HL-60/S4 treated with phorbol 12-myristate 13-acetate at 8.2 ng/mL for 4 days and 3 days (cell line): ENCODE data around the gene SLC25A21.
"Not testable (repeated sequence)": the region's sequence is repeated elsewhere in the genome, so short reads cannot be mapped to it uniquely, and the experiment has no call there.

ENCODE experiments used
- in situ Hi-C: fragments of 300-500 bp; cut with MboI; formaldehyde crosslinking; loops from 2 replicates; pipeline ENCODE4 v1.15.0; 2022; ENCODE audit warnings: low sequenced_read_pairs

The SLC25A21 gene

DNA sequence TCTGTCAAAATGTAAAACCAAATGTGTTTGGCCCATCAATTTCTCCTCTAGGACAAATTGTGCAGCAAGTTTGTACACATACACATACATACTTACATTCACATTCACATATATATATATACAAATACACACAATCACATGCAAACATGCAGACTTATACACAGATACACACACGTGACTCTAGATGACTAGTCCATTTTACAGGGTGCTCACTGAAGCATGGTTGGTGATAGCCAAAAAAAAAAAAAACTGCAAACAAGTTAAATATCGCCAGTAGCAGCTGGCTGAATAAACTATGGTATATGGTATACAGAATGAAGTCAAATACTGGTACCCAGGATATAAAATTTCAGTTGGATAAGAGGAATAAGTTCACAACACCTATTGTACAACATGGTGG lies 77.9 kb downstream of the SLC25A21 start:
- in situ Hi-C loops = no loop called here

DNA sequence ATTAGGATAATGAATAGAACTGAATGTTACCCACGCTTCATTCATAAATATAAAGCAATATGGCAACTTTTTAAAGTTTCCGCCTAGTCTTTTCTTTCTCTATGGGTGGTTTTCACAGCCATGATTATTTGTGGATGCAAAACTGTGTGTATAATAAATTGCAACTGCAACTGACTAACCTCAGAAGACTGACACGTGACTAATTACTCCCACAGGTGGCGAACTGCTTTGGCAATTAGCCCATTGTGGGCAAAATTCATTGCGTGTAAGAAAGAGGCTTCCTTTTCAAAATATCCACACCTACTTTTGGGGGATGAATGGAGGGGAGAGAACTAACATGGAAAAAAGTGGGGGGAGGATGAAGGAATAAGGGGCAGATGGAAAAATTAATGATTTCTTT lies 79.0 kb downstream of the SLC25A21 start:
- in situ Hi-C loops = no loop called here

DNA sequence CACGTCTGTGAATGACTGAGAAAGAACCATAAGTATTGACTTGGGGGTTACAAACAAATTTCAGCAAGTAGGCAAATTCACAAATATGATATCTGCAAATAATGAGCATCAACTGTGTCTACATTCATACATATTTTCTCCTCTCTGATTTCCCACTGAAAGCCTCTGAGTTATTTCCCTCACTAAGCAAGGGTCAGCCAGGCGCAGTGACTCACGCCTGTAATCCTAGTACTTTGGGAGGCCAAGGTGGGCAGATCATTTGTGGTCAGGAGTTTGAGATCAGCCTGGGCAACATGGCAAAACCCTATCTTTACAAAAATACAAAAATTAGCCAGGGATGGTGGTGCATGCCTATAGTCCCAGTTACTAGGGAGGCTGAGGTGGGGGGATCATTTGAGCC lies 80.8 kb downstream of the SLC25A21 start:
- in situ Hi-C loops = no loop called here

DNA sequence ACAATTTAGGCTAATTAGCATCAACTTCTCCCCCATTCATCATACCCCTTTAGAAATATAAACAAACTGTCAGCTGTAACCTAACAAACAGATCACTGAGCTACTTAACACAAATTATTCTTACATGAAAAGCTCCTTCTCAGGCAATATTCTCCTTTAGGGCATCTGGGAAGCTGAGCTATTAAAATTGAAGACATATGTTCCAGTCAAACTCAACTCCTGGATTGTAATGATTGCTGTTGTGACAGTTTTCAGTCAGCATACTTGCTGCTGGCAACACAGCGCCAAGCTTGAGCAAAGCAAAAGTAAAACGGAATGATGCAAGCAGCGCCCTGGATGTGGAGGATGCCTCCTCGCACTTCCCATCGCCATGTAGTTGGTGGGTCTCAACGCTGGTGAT lies 82.4 kb downstream of the SLC25A21 start:
- in situ Hi-C loops = no loop called here

DNA sequence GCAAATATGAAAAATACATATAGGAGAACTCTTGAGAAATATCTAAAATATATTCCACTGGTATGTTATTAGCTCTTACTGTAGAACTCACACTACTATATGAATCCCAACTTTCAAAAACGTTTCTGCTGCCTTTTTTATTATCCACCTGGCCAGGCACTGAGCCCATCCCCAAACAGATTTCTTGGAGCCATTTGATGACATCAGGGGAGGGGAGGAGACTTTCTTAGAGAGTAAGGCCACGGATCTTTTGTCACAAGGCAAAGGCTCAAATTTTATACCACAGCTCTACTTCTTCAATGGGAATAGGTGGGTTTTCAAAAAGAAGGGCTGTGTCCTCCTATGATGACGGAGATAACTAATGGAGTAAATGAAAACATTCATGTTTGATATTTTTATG lies 83.0 kb downstream of the SLC25A21 start:
- in situ Hi-C loops = no loop called here

DNA sequence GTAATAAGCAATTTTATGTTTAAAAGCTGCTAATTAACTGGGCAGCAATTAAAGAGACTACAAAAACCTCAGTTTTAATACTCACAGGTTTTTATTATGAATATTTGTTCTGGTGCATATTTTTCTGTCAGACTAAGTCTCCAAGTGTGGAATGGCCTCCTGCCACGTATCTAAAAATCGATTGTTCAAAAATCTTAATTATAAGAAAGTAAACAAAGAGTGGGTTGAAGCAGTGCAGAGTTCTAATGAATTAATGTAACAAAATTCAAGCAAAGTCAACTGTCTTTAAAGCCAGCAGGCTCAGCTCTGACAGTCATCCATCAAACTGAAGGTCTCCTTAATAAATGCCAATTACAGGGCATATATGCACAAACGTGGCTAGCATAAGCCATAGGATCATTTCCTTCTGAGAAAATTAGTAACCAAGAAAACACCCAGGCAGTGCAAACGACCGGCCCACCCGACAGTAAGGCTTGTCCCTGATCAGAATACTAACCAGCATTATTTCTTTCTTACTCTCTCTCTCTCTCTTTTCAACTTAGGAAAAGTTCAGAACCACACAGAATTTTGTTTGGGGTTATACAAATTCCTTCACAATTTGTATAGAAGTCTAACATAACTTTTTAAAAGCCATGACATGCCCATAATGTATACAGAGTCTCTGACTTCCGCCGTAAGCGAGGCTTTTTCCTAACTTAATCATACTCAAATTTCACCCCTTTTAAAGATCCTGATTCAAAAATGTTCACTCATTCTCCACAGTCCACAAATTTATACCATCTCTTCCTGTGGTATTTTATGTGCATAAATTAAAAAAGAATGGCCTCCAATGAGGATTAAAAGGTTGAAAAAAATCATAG lies 83.8 kb downstream of the SLC25A21 start:
- in situ Hi-C loops = no loop called here

DNA sequence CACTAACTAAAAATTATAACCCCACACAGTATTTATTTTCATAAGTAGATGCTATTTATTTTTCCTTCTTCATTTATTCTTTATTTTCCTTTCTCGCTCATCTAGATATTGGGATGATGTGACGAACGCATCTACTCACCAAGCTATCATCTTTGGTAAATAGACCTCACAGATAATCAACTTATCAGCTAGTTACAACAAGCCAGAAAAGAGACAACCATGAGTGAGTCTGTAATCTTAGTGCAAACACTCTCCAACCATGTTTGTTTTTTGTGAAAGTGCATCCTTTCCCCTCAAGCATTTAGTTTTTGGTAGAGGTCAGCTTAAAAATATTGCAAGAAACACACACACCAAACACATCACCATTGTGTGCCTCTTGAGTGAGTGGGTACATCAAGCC lies 84.9 kb downstream of the SLC25A21 start:
- in situ Hi-C loops = no loop called here

DNA sequence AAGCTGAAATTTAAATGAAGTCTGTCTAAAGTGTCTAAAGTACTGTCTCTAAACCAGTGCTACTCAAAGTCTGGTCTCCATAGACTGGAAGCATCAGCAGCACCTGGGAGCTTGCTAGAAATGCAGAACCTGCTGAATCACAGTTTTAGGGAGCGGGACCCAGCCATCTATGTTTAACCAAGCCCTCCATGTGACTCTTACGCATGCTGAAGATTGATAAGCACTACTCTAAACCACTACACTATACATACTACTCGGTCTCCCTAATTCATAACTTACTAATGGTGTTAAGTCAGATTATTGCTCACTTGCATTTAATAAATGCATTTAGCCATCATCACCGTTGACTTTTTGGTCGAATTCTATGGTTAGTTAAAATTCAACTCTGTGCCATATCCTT lies 88.8 kb downstream of the SLC25A21 start:
- in situ Hi-C loops = no loop called here

DNA sequence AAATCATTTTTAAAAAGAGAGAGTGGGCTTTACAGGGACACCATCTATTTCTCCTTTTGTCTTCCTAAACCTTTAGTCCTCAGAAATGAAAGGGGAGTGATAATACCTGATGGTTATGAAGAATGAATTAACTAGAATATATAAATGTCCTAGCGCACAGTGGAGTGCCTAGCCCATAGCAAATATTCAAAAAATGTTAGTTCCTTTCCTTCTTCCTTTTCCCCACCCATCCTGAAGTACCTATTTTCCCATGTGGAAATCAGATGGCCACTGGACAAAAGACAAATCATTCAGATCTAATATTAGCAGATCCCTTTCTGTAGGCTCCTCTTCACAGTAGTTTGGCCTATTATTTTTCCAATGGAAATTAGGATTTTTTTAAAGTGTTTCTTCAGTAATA lies 90.0 kb downstream of the SLC25A21 start:
- in situ Hi-C loops = no loop called here

DNA sequence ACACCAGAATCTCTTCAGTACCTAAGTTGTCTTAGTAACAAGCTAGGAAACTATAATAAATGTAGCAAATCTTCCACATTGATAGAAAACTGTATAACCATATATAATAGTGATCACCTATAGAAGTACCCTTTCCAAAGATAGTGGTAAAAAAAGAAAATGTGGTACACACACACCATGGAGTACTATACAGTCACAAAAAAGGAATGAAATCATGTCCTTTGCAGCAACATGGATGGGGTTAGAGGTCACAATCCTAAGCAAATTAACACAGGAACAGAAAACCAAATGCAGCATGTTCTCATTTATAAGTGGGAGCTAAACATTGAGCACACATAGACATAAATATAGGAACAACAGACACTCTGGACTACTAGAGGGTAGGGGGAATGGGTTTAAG lies 90.5 kb downstream of the SLC25A21 start:
- in situ Hi-C loops = no loop called here

DNA sequence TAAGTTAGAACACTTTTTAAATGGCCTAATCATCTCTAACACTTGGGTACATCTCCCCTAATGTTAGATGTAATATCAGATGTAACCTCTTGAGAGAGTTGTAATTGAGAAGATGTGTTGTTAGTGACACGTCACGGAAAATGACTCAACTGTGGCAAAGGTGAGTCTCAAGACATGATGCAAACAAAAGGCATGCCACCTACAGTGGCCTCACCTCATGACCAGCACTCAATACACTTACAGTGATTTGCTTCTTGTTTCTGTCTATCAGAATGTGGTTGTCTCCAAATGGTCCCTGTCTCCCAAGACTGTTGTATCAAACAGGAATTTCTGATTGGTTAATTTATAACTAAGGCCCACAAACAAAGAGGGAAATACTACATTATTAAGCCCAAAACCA lies 91.2 kb downstream of the SLC25A21 start:
- in situ Hi-C loops = no loop called here

DNA sequence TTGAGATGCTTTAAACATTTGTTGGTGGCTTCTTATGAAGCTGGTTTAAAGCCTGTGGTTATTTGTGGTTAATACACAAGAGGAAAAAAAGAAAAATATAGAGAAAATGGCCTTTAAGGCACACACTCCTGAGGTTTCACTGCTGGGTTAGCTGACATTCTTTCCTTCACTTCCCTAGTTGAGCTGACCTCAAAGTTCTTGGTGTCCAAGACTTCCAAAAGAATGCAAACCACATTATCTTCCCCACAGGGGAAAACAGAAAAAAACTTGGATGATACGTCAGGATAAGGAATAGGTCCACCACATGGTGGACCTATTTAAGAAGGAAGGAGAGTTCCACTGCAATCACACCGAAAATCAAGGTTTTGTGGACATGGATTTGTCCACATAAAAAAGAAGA lies 94.3 kb downstream of the SLC25A21 start:
- in situ Hi-C loops = no loop called here

DNA sequence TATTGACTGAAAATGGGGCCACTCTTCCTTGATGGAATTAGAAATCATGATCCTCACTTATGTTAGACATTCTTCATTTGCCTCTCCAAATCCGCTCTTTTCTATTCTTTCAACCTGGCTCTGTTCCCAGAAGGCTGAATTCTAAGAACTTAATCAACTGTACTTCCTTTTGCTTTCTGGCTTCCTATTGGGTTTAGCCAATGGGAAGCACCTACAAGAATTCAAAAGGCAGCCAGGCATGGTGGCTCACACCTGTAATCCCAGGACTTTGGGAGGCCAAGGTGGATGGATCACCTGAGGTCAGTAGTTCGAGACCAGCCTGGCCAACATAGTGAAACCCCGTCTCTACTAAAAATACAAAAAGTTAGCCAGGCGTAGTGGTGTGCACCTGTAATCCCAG lies 98.1 kb downstream of the SLC25A21 start:
- in situ Hi-C loops = not testable (repeated sequence)

DNA sequence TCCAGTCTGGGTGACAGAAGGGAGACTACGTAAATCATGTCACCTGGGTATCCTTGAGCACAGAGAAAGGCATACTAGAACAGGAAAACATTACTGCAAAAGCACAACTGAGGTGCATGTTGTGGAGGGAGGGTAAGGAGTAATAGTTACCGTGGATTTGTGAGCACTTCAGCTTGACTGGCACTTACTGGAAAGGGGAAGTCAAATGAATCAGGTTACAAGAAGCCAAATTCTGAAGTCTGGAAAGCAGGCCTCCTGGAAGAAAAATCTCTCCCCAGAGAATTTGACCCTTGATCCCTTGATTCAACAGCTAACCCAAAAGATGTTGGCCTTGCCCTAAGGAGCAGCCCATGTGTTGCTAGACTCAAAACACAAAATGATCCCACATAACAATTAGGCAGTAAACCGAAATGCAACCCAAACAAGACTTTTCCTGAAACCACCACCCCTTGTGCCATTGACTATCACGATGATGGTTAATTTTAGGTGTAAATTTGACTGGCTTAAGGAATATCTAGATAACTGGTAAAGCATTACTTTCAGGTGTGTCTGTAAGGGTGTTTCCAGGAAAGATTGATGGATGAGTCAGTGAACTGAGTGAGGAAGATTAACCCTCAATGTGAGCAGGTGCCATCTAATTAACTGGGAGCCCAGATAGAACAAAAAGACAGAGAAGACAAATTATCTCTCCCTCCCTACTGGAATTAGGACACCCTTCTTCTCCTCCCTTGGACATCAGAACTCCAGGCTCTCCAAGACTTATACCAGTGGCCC lies 108.8 kb downstream of the SLC25A21 start:
- in situ Hi-C loops = no loop called here

DNA sequence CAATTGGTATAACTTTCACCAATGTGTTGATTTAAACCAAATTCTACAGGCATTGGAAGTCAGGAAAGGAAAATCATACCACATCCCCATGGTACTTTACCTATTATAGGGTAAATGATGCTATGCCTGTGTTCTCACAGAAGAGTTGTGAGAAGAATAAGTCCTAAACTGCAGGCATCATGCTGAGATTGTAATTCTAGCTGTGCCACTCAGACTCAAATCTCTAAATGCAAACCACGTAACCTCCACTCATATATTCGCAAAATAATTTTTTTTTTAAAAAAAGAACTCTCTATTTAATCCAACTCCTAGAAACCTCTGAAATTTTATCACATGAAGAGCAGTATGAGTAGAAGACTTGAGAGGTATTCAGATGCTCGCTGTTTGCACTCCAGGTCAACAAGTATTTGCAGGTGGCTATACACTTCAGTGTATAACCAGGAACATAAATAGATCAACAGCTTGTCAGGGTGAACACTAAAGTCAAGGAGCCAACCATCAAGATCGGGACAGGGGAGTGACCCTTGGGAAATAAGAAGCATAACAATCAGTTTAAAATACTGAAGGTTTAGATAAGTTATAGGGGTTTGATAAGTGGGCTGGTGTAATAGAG lies 110.1 kb downstream of the SLC25A21 start:
- in situ Hi-C loops = no loop called here

DNA sequence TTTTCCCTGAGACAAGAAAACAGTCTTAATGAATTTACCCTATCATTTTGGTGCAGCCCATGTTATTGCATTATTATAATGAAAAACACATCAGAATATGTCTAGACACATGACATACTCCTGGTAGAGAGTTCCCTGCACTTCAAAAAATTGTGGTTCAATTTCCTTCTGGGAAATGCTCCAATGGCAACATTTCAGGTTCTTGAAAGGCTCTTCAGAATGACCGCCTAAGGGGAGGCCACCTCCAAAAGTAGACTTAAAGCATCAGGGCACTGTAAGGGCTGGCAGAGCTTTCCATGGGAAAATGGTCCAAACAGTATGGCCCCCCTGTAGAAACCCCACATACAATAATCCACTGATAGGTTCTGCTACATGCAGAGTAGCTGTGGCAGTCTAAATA lies 110.7 kb downstream of the SLC25A21 start:
- in situ Hi-C loops = no loop called here

DNA sequence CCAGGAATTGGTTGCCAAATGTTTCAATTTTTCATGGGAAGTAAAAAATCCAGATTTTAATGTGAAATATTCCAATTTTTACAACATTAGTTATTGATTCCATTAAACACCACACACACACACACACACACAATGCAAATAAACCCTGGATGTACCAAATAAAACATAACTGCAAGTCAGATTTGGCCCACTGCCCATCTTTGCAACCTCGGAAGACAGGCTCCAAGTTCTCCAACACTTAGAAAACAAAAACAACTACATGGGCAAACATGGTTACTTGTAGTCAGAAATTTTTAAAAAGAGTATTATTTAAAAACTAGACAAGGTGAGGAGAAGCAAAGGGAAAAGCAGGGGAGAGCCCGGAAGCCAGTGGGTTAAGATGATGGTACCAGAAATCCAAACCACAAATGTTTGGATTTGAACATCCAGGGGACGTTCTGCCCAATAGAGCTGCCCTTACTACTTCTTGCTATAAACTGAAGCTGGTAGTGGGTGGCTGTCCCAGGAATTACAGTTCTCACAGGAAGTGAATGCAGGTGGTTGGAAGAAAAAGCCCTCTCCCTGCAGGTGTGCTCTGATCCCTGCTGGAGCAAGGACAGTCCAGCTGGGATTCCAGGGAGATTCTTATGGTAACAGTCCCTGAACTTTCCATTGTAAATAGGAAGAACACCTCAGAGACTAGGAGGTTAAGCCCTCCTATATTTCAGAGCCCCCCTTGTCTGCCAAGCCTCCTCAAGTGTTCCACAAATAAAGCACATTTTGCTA lies 111.7 kb downstream of the SLC25A21 start:
- in situ Hi-C loops = no loop called here

DNA sequence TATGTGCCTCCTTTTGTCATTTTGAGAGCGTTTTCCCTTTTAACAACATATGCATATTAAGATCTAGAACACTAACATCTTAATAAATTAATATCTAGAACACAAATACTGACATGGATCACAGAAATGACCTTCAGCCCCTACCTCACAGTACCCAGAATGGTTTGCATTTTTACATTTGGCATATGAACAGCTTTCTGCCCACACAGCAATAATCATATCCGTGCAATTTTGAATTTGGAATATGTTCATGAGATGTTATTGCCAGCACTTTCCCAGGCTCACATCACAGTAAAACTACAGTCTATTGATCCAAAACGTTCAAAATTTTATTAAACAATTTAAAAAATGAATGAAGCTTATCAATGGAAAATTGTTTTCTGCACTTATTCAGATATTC lies 114.6 kb downstream of the SLC25A21 start:
- in situ Hi-C loops = no loop called here

DNA sequence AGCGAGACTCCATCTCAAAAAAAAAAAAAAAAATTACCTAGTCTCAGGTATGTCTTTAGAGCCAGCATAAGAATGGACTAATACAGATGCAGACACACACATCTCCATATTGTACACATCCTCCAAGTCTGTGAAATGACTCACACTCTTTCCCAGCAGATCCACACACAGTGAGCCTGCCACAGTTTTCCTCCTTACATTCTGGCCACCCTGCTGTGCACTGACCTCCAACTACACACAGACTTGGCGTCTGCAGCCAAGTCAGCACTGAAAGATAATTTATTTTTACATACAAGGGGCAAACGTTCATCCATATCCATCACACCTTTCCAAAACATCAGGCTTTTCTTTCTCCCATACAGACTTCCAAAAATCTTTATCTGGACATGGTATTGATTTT lies 115.9 kb downstream of the SLC25A21 start:
- in situ Hi-C loops = no loop called here

DNA sequence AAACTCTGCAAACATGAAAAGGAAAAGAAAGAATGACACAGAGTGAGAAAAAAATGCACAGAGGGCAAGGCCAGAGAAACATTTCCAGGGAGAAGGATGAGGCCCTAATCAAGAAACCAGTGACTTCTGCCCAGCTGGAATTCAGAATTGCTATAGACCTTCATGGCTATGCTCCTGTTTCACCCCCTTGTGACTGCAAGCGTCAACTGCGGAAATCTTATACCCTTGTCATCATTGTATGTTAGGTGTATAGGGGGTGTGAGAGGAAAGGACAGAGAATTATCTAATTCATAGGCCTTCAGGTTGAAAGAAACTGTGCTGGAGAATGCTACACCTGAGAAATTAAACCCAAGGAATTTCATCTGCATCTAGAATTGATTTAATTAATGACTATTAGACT lies 117.5 kb downstream of the SLC25A21 start:
- in situ Hi-C loops = no loop called here

DNA sequence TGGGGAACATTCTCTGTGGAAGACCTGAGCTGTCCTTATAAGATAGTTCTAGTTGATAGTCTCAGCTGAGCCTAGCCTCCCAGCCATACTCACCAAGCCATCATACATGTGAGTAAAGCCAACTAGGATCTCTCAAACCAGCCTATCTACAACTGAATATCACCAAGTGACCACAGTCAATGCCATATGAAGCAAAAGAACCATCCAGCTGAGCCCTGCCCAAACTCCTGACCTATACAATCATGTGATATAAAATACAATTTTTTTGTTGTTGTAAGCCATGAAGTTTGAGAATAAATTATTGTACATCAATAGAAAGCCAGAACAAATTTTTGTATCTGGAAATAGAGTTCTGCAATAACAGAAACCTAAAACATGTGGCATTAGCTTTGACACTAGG lies 118.3 kb downstream of the SLC25A21 start:
- in situ Hi-C loops = no loop called here
